T-helper 9 cell (primary cell): ENCODE measurements around the gene ETFA.

Experiments
- DNase-seq: peaks from one replicate; pipeline ENCODE4 v3.0.0-alpha.2; 2020
- total RNA-seq, 2 donors: gene quantifications; one replicate each; lab custom pipeline; 2026; lab: John Stamatoyannopoulos, UW

ETFA gene
- 35.5 to 57.4 reads per million in 2 donors for total RNA-seq

DNA sequence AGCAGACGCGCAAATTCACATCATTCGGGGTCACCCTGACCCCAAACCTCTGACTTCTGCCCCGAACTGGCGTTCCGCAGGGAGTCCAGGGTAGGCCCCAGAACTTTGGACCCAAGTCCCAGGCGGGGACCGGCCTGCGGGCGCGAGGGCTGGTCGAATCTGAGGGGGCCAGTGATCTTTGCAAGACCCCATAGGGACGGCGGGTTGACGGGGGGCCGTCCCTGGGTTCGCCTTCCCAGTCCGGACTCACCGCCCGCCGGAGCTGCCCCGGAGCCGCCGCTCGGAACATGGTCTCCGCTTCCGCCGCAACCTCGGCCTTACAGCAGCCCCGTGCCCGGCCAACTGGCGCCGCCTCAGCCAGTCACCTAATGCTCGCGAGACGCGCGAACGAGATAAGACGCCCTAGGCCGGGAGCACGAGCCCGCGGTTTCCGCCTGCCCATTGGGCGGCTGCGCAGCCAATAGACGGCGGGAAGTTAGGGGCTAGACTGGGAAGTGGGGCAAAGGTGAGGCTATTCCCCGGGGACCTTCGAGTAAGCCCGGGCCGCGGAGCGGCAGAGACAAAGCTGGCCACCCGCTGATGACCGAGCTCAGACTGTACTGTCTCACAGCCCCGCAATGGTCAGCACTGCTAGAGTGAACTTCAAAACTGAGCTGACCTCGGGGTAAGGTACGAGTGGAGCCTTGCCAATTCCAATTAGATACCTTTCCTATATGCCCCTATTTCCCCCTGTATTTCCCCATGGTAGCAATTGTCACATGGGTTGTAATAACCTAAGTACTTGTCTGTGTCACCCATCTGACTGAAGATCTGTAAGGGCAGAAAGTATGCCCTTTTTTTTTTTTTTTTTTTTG is at the start of gene ETFA:
TSS of gene ETFA (minus strand) at position 370 of the 854 bp plus-strand sequence. CDS start at position 289, 81 bp downstream.
- peak; percentile 76 for DNase-seq

DNA sequence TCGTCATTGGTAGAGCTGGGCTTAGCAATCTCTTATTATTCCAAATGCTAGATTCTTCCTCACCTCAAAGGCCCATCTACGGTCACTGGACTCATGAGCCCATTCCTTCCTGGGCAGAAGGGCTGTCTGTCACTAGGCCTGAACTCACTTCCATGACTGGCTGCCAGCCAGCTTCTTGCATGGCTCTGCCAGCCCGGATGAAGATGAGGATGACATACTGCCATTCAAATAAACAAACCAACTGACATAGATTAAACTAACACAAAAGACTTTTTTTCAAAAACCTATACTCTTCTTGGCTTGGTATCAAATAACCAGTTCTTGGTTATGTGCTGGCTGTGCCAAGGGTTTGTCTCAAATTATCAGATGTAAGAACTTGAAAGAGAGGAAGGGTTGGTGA is 49.1 kb upstream of the ETFA start:
- DNase-seq, result no peak

DNA sequence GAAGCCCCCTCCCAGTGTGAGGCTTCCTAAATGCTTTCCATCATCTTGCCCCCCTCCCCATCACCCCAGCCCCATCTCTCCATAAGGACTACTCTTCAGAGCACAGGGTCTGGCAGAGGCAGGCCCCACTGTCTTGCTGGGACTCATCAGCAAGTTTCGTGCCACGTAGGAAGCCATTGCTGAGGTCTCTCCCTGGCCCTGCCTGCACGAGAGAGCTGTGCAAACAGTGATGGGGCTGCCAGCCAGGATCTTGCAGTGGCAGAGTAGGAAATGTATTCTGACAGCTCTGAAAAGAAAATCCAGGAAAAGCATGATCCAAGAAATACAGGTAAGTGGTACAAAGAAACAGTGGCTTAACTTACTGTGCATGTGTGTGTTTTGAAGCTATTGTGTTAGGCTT is 47.9 kb upstream of the ETFA start:
- no peak for DNase-seq

DNA sequence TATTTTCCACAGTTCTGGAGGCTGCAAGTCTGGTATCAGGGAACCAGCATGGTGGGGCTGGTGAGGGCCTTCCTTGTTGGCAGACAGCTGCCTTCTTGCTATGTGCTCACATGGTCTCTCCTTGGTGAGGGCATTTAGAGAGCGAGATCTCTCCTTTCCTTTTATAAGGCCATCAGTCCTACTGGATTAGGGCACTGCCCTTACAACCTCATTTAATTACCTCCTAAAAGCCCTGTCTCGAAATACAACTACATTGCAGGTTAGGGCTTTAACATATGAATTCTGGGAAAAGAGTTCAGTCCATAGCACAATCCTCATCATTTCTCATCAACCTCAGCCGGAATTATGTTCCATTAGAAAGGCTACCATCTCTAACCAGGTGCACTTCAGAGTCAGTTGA is 47.2 kb upstream of the ETFA start:
- DNase-seq, result no peak

DNA sequence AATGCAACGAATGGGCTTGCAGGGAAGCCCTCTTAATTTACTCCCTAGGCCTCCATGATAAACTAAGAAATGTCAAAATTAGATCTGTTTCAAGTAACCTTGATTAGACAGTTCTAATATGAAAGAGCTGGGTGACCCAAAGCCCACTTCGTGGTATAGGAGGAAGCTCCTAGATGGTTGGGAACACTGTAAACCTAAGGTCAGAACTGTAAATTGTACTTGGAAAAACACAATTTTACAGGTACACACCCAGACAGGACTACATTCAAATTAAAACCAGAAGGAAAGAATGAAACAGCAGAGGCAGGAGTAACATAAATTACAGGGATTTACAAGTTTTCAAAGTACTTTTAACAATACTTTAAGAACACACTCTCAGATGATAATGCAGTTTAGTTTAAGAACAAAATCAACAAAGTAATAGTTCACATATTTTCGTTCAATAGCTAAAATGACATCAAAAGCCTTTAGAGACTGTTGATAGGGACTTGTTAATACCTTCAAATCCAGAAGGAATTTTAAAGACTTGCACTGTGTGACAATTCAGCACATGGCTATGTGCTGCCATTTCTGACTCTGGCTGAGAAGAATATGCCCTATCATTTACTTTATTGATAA is 43.7 kb upstream of the ETFA start:
- DNase-seq, result no peak

DNA sequence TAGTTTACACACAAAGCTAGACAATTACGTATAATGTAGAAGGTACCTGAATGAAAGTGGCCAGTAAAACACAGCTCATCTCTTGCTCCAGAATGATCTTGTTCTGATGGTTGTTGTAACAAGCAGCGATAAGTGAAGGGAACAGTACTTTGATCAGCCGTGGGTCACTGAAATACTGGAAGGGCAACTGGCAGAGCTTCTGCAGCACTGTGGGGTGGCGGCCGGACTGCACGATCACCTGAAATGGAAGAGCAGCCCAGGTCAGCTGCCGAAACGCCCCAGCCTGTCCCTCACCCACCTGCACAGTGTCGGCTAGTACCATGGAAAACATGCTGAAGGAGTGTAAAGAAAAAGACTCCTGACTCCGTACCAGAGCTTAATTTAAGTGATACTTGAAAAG is 42.6 kb upstream of the ETFA start:
- DNase-seq, result no peak

DNA sequence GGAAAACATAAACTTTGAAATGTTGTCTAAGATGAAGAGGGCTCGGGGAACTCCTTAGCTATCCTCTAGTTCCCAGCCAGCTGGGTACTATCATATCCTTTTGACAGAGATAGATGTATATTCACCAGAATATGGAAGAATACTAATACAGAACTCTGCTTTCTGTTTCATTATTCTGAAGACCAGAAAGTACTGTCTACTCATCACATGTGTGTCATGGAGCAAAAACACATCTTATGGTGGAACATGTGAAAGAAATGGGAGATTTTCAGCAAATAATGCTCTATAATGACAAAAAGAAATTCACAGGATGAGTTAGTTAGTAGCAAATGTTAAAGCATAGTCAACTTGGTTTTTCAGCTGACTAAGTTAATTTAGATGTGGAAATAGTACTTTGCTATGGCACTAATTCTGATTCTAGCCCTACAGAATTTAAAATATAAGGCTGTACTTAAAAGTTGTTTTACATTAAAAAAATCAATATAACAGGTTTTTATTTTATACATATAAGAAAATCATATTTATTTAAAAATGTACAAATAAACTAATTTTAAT is 41.8 kb upstream of the ETFA start:
- no peak for DNase-seq

DNA sequence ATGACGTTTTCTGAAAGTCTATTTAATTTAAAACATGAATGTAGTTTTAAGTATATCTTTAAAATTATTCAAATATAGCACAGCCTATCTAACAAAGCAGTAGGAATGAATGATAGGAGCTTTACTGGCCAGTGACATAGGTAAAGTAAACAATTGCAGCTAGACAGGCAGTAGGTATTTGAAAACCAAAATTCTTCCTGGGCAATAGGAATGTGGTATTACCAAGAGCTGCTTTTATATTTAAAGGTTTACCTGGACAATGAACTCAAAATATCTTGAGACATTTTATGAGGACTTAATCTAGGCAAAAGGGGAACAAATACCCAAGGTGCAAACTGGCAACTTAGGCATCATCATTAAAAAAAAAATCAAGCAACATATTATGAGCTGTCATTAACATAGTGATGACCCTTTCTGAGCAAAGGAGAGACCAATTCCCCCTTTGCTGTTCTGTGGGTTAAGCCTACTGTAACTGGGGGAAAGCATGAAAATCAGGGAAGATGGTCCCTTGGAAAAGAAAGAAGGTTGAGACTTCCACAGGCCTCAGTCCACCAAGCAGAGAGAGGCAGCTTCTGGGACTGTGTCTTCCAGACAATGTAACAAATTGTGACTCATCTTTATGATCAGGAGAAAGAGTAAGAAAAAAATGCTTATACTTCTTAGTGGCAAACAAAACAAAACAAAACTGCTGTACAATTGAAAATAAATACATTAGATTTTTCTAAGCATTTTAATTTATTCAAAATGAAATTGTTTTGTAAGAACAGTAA is 38.2 kb upstream of the ETFA start:
- no peak for DNase-seq

DNA sequence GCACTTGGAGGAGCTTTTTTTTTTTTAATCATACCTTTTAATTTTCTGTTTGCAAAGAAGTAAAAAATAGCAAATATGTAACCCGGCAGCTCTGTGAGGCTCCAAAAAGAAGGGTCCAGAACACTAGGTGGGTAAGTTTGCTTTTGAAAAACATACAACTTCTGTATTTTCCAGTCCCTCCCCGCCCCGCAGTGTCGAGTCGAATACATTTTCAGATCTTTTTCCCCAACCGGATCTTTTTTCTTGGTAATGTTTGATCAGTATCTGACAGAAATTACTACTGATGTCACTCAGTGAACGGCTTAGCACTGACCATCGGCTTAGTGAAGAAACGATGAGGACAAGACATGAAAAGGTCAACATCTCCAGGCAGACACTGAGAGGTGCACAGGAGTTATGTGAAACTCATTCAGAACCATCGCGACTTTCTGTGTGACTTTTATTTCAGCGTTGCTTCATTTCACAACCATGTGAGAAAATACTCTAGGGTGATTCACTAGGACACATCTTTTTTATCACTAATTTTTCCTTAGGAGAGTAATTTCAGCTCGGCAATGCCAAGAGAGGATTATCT is 36.3 kb upstream of the ETFA start:
- DNase-seq, result no peak

DNA sequence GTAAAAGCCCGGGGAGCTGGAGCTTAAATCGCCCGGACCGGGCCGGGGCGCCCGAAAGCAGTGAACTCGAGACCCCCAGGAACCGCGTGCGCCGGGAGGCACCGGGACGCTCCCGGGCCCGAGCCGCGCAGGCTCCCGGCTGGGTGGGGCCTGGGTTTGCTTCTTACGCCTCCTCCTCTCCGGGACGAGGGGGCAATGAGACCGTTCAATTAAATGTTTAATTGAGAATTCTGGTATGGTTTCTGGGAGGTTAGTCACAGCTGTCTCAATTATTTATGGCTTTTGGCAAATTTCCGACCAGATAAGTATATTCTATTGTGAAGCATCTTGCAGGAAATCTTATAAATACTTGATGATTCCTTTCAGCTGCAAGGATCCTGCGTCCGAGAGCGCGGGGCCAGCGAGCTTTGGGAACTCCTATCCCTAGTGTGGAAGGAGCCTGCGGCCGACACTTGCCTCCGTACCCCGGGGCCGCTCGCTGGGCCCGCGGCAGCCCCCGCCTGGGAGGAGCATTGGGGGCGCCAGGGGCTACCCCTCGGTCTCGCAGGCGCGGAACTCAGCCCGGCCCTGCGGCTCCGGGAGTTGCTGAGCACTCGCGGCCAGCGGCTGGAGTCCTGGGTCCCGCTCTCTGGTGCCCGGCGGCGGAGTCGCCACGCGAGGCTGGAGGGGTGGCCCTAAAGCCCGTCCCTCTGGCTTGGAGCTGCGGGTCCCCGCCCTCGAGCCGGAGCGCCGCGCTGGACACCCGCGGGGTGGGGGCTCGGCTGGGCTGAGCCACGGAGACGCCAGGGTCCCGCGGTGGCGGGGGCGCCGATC is 35.6 kb upstream of the ETFA start:
- DNase-seq, result no peak

DNA sequence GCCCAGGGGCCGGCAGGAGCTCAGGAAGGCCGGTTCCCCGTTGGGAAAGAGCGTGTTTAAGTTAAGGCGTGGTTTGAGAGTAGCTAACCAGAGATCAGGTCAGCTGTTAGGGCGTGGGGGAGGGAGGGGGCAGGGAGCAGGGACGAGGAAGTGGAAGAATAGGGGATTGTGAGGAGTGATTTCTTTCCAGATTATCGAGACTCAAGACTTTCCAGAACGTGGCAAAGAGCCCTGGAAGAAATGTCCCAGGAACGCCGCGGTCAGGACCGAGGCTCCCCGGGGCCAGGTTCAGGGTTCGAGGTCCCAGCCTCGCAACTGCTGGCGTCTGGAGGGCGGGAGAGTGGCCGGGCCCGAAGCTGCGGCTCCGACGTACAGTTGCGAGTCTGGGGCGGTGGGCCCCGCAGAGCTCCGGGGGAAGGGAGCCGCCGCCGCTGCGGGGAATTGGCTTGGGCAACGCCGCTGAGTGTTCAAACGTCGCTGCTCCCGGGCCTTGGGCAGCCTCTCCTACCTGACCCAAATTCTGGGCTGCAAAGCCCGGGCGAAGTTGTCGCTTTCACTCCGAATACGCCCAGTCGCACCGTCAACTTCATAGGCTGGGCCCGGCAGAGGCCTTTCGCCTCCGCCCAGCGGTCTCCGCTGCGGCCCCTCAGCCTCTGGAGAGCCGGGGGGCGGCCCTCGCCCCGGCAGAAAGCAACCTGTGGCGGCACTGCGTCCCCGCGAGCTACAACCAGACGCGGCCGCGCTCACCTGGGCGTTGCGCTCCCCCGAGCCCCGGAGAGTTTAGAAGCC is 34.8 kb upstream of the ETFA start:
- DNase-seq, result no peak

DNA sequence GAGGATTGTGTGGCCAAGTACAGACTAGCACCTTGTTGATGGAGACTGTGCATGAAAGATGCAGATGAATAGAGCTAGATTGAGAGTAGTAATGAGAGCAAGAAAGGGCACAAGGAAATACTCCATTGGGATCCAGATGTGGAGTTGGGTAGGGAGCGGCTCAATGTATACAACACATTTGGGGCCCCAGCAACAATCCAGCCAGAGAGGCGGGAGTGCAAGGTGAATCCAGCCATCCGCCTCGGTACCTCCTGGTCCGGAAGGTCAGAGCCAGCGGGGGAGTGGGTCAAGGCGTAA is 34.3 kb upstream of the ETFA start:
- no peak for DNase-seq

DNA sequence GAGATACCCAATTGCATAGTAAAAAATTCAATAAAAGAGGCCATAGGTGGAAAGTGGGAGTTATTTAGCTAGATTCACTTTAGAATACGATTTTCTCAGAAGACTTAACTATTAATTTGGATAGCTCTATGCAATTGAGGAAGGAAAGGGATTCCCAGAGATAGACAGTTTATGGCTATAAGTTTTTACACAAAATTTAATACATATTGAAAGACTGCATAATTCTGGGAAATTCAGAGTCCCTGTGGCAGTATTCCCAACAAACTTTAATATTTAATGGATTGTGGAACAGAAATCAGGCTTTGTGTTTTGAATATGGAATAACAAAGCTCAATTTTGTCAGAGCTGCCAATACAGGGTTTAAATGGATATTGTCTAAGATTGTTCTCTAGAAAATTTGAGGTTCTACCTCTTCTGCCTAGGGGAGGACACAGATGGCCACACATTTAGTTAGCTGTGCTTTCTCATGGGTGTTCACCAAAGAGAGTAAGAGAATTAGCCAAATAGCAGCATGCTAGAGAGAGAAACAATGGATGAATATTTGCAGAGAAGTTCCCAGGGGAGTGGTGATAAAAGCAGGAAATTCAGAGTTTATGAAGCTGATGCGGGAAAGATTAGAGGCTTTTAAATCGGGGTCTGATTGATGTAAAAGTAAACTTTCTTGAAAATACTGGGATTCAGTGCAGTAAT is 33.8 kb upstream of the ETFA start:
- no peak for DNase-seq

DNA sequence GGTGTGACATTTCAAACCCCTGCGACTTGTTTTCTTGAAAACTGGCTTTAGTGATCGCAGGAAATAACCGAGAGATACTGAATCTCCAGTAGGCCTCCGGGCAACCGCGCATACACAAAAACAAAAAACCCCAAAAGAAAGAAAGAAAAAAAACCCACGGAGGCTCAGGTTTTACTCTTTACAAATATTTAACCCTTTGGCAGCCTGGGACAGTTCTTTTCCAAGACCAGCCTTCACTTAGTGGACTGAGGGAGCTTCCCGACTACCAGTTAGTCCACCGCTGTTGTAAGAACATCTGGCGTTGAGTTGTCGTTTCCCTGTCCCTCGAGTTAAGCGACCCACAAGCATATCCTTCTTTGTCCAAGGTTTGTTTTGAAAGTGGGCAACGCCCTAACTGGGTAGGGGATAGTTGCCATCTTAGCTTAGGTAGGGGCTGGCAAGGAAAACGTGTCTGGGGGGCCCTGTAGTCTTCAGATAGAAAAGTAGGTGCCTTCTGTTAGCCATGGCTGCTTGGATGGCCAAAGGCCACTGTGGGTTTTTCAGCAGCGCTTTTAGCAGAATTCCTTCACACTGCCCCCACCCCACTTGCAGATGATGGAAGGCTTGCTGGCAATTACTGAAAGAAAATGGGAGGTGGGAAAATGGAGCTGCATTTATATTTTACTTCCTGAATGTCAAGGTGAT is 32.2 kb upstream of the ETFA start:
- DNase-seq, result no peak

DNA sequence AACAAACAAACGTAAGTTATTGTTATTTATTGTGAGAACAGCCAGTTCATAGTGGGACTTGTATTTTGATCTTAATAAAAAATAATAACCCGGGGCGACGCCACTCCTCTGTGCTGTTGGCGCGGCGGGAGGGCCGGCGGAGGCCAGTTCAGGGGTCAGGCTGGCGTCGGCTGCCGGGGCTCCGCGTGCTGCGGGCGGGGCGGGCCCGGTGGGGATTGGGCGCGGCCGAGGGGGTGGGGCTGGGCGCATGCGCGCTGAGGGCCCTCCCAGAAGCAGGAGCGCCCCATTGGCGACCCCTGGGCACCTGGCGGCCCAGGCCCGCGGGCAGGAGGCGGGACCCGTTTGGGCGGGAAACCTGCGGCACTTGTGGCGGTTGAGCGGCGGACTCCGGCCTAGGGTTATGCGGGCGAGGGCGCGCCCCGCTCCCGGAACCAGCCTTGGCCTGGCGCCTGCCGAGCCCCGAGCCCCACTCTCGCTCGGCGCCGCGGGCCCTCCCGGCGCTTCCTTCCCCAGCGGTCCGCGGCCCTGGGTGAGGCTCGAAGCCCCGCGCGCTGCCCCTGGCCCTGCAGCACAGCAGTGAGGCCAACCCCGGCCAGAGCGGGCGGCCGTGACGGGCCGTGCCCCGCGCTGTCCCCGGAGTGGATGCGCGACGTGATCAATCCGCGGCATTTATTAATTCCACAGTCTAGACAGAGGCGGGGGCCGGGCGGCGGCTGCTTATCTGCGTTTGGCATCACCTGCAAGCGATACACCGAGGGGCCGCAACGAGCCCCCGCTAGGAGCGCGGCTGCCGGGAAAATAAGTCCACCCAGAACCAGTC is 31.3 kb upstream of the ETFA start:
- no peak for DNase-seq

DNA sequence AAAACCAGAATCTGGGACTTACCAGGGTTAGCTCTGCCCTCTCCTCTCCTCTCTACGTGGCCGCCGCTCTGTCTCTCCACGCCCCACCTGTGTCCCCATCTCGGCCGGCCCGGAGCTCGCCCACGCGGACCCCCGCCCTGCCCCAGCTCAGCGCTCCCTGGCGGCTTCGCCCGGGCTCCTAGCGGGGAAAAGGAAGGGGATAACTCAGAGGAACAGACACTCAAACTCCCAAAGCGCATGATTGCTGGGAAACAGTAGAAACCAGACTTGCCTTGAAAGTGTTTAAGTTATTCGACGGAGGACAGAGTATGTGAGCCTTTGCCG is 30.8 kb upstream of the ETFA start:
- no peak for DNase-seq

DNA sequence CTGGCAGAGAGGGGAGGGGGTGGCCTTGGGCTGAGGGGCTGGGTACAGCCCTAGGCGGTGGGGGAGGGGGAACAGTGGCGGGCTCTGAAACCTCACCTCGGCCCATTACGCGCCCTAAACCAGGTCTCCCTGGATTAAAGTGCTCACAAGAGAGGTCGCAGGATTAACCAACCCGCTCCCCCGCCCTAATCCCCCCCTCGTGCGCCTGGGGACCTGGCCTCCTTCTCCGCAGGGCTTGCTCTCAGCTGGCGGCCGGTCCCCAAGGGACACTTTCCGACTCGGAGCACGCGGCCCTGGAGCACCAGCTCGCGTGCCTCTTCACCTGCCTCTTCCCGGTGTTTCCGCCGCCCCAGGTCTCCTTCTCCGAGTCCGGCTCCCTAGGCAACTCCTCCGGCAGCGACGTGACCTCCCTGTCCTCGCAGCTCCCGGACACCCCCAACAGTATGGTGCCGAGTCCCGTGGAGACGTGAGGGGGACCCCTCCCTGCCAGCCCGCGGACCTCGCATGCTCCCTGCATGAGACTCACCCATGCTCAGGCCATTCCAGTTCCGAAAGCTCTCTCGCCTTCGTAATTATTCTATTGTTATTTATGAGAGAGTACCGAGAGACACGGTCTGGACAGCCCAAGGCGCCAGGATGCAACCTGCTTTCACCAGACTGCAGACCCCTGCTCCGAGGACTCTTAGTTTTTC is 30.2 kb upstream of the ETFA start:
- no peak for DNase-seq

DNA sequence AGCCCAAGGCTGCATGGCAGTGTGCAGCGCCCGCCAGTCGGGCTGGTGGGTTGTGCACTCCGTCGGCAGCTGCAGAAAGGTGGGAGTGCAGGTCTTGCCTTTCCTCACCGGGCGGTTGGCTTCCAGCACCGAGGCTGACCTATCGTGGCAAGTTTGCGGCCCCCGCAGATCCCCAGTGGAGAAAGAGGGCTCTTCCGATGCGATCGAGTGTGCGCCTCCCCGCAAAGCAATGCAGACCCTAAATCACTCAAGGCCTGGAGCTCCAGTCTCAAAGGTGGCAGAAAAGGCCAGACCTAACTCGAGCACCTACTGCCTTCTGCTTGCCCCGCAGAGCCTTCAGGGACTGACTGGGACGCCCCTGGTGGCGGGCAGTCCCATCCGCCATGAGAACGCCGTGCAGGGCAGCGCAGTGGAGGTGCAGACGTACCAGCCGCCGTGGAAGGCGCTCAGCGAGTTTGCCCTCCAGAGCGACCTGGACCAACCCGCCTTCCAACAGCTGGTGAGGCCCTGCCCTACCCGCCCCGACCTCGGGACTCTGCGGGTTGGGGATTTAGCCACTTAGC is 29.6 kb upstream of the ETFA start:
- no peak for DNase-seq
